HepG2 (cell line): ENCODE measurements around the gene BTNL3. TPM values are rescaled to one million over a fixed set of nuclear protein-coding genes. Genes with fewer than 3 reads are reported as not detected.

ENCODE experiments used
- ATAC-seq: fragments of 200-7000 bp; cut with Tn5 transposase; 3 replicates; pipeline ENCODE4 v1.9.1; 2020; ENCODE audit warnings: mild to moderate bottlenecking, moderate library complexity
- BruUV-seq: library from RNA; stranded (reverse); fragments of 400-500 nt; replicated peaks from 2 replicates; lab custom pipeline; 2021; lab: Mats Ljungman, UMichigan
- CTCF ChIA-PET: fragments of 300-600 bp; formaldehyde crosslinking; extraction: SDS; loops from one replicate; lab custom pipeline; 2021; ENCODE audit warnings: low total read pairs, inconsistent platforms, low intra/inter-chr PET ratio; lab: Yijun Ruan, JAX
- POLR2A ChIA-PET: fragments of 350-600 bp; sonication (Branson Sonifier 250); formaldehyde crosslinking; loops from one replicate; lab custom pipeline; 2020; ENCODE audit warnings: antibody characterized with exemption, inconsistent platforms; lab: Yijun Ruan, JAX
- DNase-seq: peaks from one replicate; pipeline ENCODE4 v3.0.0-alpha.2; 2015; ENCODE audit warnings: low spot score
- FAIRE-seq: peaks from 3 replicates; lab custom pipeline; 2011; peaks lifted over from hg19 to GRCh38; lab: Jason Lieb, UNC
- H2AFZ ChIP-seq: one replicate; pipeline ENCODE4 v1.6.1; 2011; ENCODE audit warnings: low read length, inconsistent platforms
- H3K27ac ChIP-seq: fragments of 300-600 bp; 3 replicates; pipeline ENCODE4 v1.8.0; 2011; ENCODE audit warnings: mixed run types, mild to moderate bottlenecking, mixed read lengths, low read length, inconsistent platforms; ENCODE audit not compliant: insufficient read depth; ENCODE audit errors: extremely low read length
- H3K27me3 ChIP-seq, 2 experiments: fragments of 200-600 bp in 1 of 2; 2 replicates in 1 of 2; 3 replicates in 1 of 2; pipeline versions ENCODE4 v1.6.0 to v1.8.0; 2011; ENCODE audit warnings: low read length in 2 of 2, mild to moderate bottlenecking in 2 of 2, moderate library complexity in 2 of 2, inconsistent platforms in 1 of 2; ENCODE audit not compliant: insufficient read depth in 2 of 2, control insufficient read depth in 1 of 2
- H3K36me3 ChIP-seq, 2 experiments: fragments of 200-600 bp in 1 of 2; replicated peaks in 1 of 2; 2 replicates in 1 of 2; 3 replicates in 1 of 2; pipeline versions ENCODE4 v1.5.1 to v1.8.0; 2011; ENCODE audit warnings: low read length in 2 of 2, inconsistent platforms in 1 of 2; ENCODE audit not compliant: insufficient read depth in 2 of 2, control insufficient read depth in 1 of 2
- H3K4me1 ChIP-seq: 2 replicates; pipeline ENCODE4 v1.5.1; 2012; ENCODE audit warnings: low read length, inconsistent platforms; ENCODE audit not compliant: insufficient read depth
- H3K4me2 ChIP-seq: 2 replicates; pipeline ENCODE4 v1.6.0; 2011; ENCODE audit warnings: low read depth, low read length, inconsistent platforms
- H3K4me3 ChIP-seq, 3 experiments: fragments of 200-600 bp in 1 of 3; sonication (generic), shearing (Covaris generic) in 1 of 3; replicated peaks in 1 of 3; 2 replicates each; pipeline ENCODE4 v1.5.1; 2011 to 2016; ENCODE audit warnings: low read length in 3 of 3, inconsistent platforms in 2 of 3, low read depth in 2 of 3, mild to moderate bottlenecking in 2 of 3, control low read depth in 1 of 3, mixed read lengths in 1 of 3; ENCODE audit not compliant: insufficient read depth in 1 of 3
- H3K79me2 ChIP-seq: one replicate; pipeline ENCODE4 v1.6.1; 2011; ENCODE audit warnings: low read length, inconsistent platforms; ENCODE audit not compliant: insufficient read depth
- H3K9ac ChIP-seq: 2 replicates; pipeline ENCODE4 v1.6.0; 2011; ENCODE audit warnings: mild to moderate bottlenecking, low read depth, low read length, inconsistent platforms; ENCODE audit not compliant: insufficient read depth
- H3K9me3 ChIP-seq: 2 replicates; pipeline ENCODE4 v1.5.1; 2012; ENCODE audit warnings: mild to moderate bottlenecking, low read length
- H4K20me1 ChIP-seq: 2 replicates; pipeline ENCODE4 v1.6.0; 2011; ENCODE audit warnings: inconsistent platforms, mild to moderate bottlenecking, low read length, moderate library complexity; ENCODE audit not compliant: insufficient read depth
- GTF3A ChIP-seq: sonication (generic); formaldehyde crosslinking; conservative IDR thresholded peaks from 2 replicates; pipeline ENCODE4 v1.4.0; 2020; ENCODE audit warnings: mild to moderate bottlenecking, missing genetic modification reagents
- IRX3 ChIP-seq: sonication (generic); formaldehyde crosslinking; IDR thresholded peaks from 2 replicates; pipeline ENCODE4 v1.8.1; 2023; ENCODE audit warnings: mild to moderate bottlenecking, low read depth, missing genetic modification reagents, borderline replicate concordance
- REXO4 ChIP-seq: sonication (generic); formaldehyde crosslinking; IDR thresholded peaks from 2 replicates; pipeline ENCODE4 v1.8.0; 2022; ENCODE audit warnings: missing genetic modification reagents, mild to moderate bottlenecking, borderline replicate concordance
- SP1 ChIP-seq, 2 experiments: fragments of 450-650 bp in 1 of 2; sonication (generic) in 1 of 2; formaldehyde crosslinking in 1 of 2; IDR thresholded peaks; 2 replicates each; pipeline versions ENCODE4 v1.4.0 to v1.6.1; 2016 to 2020; ENCODE audit warnings: missing genetic modification reagents in 1 of 2
- STAT6 ChIP-seq: sonication (generic); formaldehyde crosslinking; IDR thresholded peaks from 2 replicates; pipeline ENCODE4 v1.4.0; 2020; ENCODE audit warnings: missing genetic modification reagents, mild to moderate bottlenecking, borderline replicate concordance
- THAP7 ChIP-seq: sonication (generic); formaldehyde crosslinking; IDR thresholded peaks from 2 replicates; pipeline ENCODE4 v1.8.1; 2023; ENCODE audit warnings: mild to moderate bottlenecking, missing genetic modification reagents
- THYN1 ChIP-seq: sonication (generic); formaldehyde crosslinking; IDR thresholded peaks from 2 replicates; pipeline ENCODE4 v1.8.1; 2023; ENCODE audit warnings: low read depth, mild to moderate bottlenecking, moderate library complexity, missing genetic modification reagents, borderline replicate concordance
- YEATS4 ChIP-seq: sonication (generic); formaldehyde crosslinking; IDR thresholded peaks from 2 replicates; pipeline ENCODE4 v1.4.0; 2020; ENCODE audit warnings: missing genetic modification reagents, borderline replicate concordance
- ZBTB39 ChIP-seq: sonication (generic); formaldehyde crosslinking; IDR thresholded peaks from 2 replicates; pipeline ENCODE4 v1.5.0; 2020; ENCODE audit warnings: missing genetic modification reagents
- ZNF567 ChIP-seq: sonication (generic); formaldehyde crosslinking; IDR thresholded peaks from 2 replicates; pipeline ENCODE4 v1.8.1; 2023; ENCODE audit warnings: mild to moderate bottlenecking, missing genetic modification reagents, borderline replicate concordance
- ZNF639 ChIP-seq: conservative IDR thresholded peaks from 2 replicates; pipeline ENCODE4 v1.6.1; 2018; ENCODE audit warnings: missing genetic modification reagents
- ZUFSP ChIP-seq: sonication (generic); formaldehyde crosslinking; IDR thresholded peaks from 2 replicates; pipeline ENCODE4 v1.9.0; 2021; ENCODE audit warnings: missing genetic modification reagents, mild to moderate bottlenecking, borderline replicate concordance
- WGBS: methylation state at CpG from one replicate; pipeline ENCODE4 v1.1.6; 2017; ENCODE audit warnings: low lambda C conversion rate; 5-methylcytosine and 5-hydroxymethylcytosine counted together
- in situ Hi-C: cut with HindIII; loops from 2 replicates; pipeline ENCODE4 v1.10.0; 2017; ENCODE audit warnings: low pct_unique_long_range_greater_than_20kb; ENCODE audit not compliant: extremely low pct_ligation_motif_present
- intact Hi-C: fragments of 100-400 bp; cut with micrococcal nuclease; formaldehyde crosslinking; loops from one replicate; pipeline ENCODE4 v1.10.0; 2022; ENCODE audit not compliant: unreplicated experiment
- polyA plus RNA-seq, 8 experiments: library from polyadenylated mRNA; depleted of rRNA in 3 of 8; stranded (reverse) in 7 of 8; unstranded in 1 of 8; fragments of >200 nt; fragmentation: Illumina TruSeq in 4 of 8; extraction: Trizol in 4 of 8; gene quantifications; 2 replicates each; pipeline versions ENCODE4 v1.2.1 to v1.2.3, GENCODE V29; 2011 to 2016; ENCODE audit warnings: low read depth in 4 of 8, missing spikeins in 1 of 8, mixed read lengths in 1 of 8; ENCODE audit not compliant: insufficient read depth in 1 of 8
- total RNA-seq, 5 experiments: library from RNA; depleted of rRNA; stranded (reverse); fragments of >200 nt; fragmentation: Illumina TruSeq; extraction: Trizol; gene quantifications; 2 replicates each; pipeline ENCODE4 v1.2.3, GENCODE V29; 2016; ENCODE audit warnings: low read depth in 1 of 5

BTNL3 gene
- total and polyA plus RNA-seq, 2 of the 13 experiments (the other 11 are each of a cell fraction or from before 2014, with no cell fraction given), result not detected

GRCh38 chr5:181020688-181021087, 32.0 kb downstream of the BTNL3 start (continued):
- TF ChIP-seq STAT6 (CRISPR knock-in tag) (no peak), REXO4 (CRISPR knock-in tag) (no peak), IRX3 (no peak)

GRCh38 chr5:181024245-181025064, 35.8 kb downstream of the BTNL3 start:
- Histone ChIP-seq H3K4me2 (no peak overlapping the region), H3K9me3 (peaks cover 9% of the 10 kb centered on the region; the same call in 1 of the 2 replicates), H3K36me3 (no peaks in the 10 kb centered on the region), H3K27ac (no peak overlapping the region), H3K4me3 (no peak overlapping the region), H3K9ac (no peak overlapping the region), H3K27me3 (no peaks in the 10 kb centered on the region), H4K20me1 (no peaks in the 10 kb centered on the region), H3K4me1 (no peaks in the 10 kb centered on the region), H2AFZ (no peak overlapping the region), H3K79me2 (no peaks in the 10 kb centered on the region)
- FAIRE-seq, result no peak
- intact Hi-C loops, result no loop called here
- ChIA-PET CTCF (no interaction called here), POLR2A (no interaction called here)
- 0% methylated on average over 1 of the region's 1 CpG for WGBS
- in situ Hi-C loops, result no loop called here
- no TSS peak for BruUV-seq
- DNase-seq, result no peak
- no peak for ATAC-seq
- TF ChIP-seq SP1 (IDR thresholded peaks at IDR 0.05), result no peak
- no peak for TF ChIP-seq SP1 (CRISPR knock-in tag; IDR thresholded peaks at IDR 0.05)
- no peak for TF ChIP-seq ZNF639 (CRISPR knock-in tag)
- TF ChIP-seq THAP7 (CRISPR knock-in tag), result no peak
- no peak for TF ChIP-seq THYN1
- TF ChIP-seq ZNF567, result no peak
- no peak for TF ChIP-seq ZBTB39
- no peak for TF ChIP-seq GTF3A (CRISPR knock-in tag)
- no peak for TF ChIP-seq ZUFSP (CRISPR knock-in tag)
- TF ChIP-seq YEATS4, result no peak
